Spleen (tissue), 11 donors: ENCODE data around the gene CFI. TPM values are rescaled to one million over a fixed set of nuclear protein-coding genes. Genes with fewer than 3 reads are reported as not detected.

Experiments used
- DNase-seq: peaks from one replicate; pipeline ENCODE4 v3.0.0-alpha.2; 2020
- H3K27ac ChIP-seq, 8 donors: fragments of 200-600 bp; sonication (generic) in 7 of 8; 1 replicate in 4 of 8; 2 replicates in 4 of 8; pipeline versions ENCODE4 v1.5.0 to v1.8.0; 2016 to 2021; ENCODE audit warnings: inconsistent platforms in 4 of 8, mild to moderate bottlenecking in 4 of 8, moderate library complexity in 1 of 8
- H3K27me3 ChIP-seq, 7 donors: fragments of 200-600 bp; sonication (generic) in 6 of 7; replicated peaks in 1 of 7; 1 replicate in 4 of 7; 2 replicates in 3 of 7; pipeline versions ENCODE4 v1.5.0 to v1.8.0; 2016 to 2021; ENCODE audit warnings: inconsistent platforms in 3 of 7, mild to moderate bottlenecking in 1 of 7
- H3K36me3 ChIP-seq, 6 donors: fragments of 200-600 bp; sonication (generic) in 5 of 6; 1 replicate in 4 of 6; 2 replicates in 2 of 6; pipeline versions ENCODE4 v1.5.0 to v1.8.0; 2016 to 2021; ENCODE audit warnings: inconsistent platforms in 2 of 6
- H3K4me1 ChIP-seq, 6 donors: fragments of 200-600 bp; sonication (generic) in 5 of 6; 1 replicate in 3 of 6; 2 replicates in 3 of 6; pipeline versions ENCODE4 v1.5.0 to v1.8.0; 2016 to 2021; ENCODE audit warnings: inconsistent platforms in 3 of 6
- H3K4me3 ChIP-seq, 8 donors: fragments of 200-600 bp; sonication (generic) in 7 of 8; 1 replicate in 4 of 8; 2 replicates in 4 of 8; pipeline versions ENCODE4 v1.5.0 to v1.8.0; 2016 to 2021; ENCODE audit warnings: inconsistent platforms in 4 of 8, mild to moderate bottlenecking in 4 of 8, moderate library complexity in 2 of 8
- H3K9me3 ChIP-seq, 8 donors: fragments of 200-600 bp; sonication (generic) in 7 of 8; 1 replicate in 4 of 8; 2 replicates in 4 of 8; pipeline versions ENCODE4 v1.5.0 to v1.8.0; 2016 to 2021; ENCODE audit warnings: inconsistent platforms in 4 of 8
- CTCF ChIP-seq, 11 experiments: fragments of 200-600 bp in 7 of 11; fragments of 450-650 bp in 4 of 11; sonication (generic) in 4 of 11; IDR thresholded peaks in 8 of 11; conservative IDR thresholded peaks in 3 of 11; 1 replicate in 7 of 11; 2 replicates in 4 of 11; pipeline versions ENCODE4 v1.4.0 to v1.8.0; 2016 to 2021; ENCODE audit warnings: antibody characterized with exemption in 11 of 11, inconsistent platforms in 4 of 11, mild to moderate bottlenecking in 1 of 11
- POLR2A ChIP-seq, 3 donors: fragments of 450-650 bp; IDR thresholded peaks; one replicate each; pipeline ENCODE4 v1.5.1; 2017; ENCODE audit warnings: antibody characterized with exemption in 3 of 3, mild to moderate bottlenecking in 1 of 3
- POLR2AphosphoS5 ChIP-seq, 3 donors: sonication (generic); formaldehyde crosslinking; IDR thresholded peaks; one replicate each; pipeline ENCODE4 v1.5.1; 2017; ENCODE audit warnings: antibody characterized with exemption in 3 of 3
- WGBS, 5 donors: extraction: QIAGEN DNeasy Blood & Tissue Kit in 3 of 5; methylation state at CpG; one replicate each; pipeline versions ENCODE4 v1.1.5 to v1.1.7; 2013 to 2018; 5-methylcytosine and 5-hydroxymethylcytosine counted together
- intact Hi-C: fragments of 100-400 bp; cut with DNase I; formaldehyde crosslinking; loops from one replicate; pipeline ENCODE4 v1.15.0; 2023; ENCODE audit warnings: low total_unique reads
- polyA plus RNA-seq, 3 donors: library from polyadenylated mRNA; stranded (reverse); fragments of 200-250 nt; gene quantifications; one replicate each; pipeline ENCODE4 v1.2.1, GENCODE V29; 2013
- total RNA-seq, 7 donors: library from RNA; depleted of rRNA in 3 of 7; stranded (reverse); fragments of >200 nt in 3 of 7; fragmentation: NEBNext Ultra II Directional in 4 of 7; extraction: Animal tissue kit (Norgen Biotek cat#: 25700) in 4 of 7; gene quantifications; one replicate each; pipeline versions ENCODE4 v1.1.0 to v1.2.1, GENCODE V29; 2016 to 2021
- donor health status: healthy with polysubstance abuse.
- donor health status: DM: no; HTN: no; CAD: no; lungs with moderate emphysema.
- donor health status: DM: no; HTN: no; CAD: no.
- donor health status: Bipolar disorder and iron deficiency.
- donor health status: healthy.
- donor health status: DM: no; HTN: no; CAD: no.
- donor health status: DM: yes; HTN: yes; CAD: no.

Gene CFI
- total and polyA plus RNA-seq, 10 donors, result 9.8 to 88.2 (median 59.0) TPM

- Histone ChIP-seq H3K36me3 (peaks cover 0 to 96% (median 28%) of the 10 kb centered on the region in 6 donors), H3K9me3 (no peaks in the 10 kb centered on the region), H3K4me1 (peaks cover 0 to 18% (median 6%) of the 10 kb centered on the region in 6 donors), H3K27me3 (no peaks in the 10 kb centered on the region), H3K27ac (peak overlapping the region in 4 of 8 donors; percentile 2 to 71 (median 50)), H3K4me3 (no peak overlapping the region)
- WGBS, 5 donors, result 78 to 97% (median 92%) methylated on average over 1 of the region's 1 CpG
- intact Hi-C loops, result no loop called here
- TF ChIP-seq POLR2AphosphoS5 (IDR thresholded peaks at IDR 0.05), result no peak
- no peak for TF ChIP-seq CTCF (IDR thresholded peaks at IDR 0.05 in 8 of 11, conservative IDR thresholded peaks at IDR 0.05 in 3 of 11)
- no peak for TF ChIP-seq POLR2A (IDR thresholded peaks at IDR 0.05)
- no peak for DNase-seq
Measured at GRCh38 chr4:109691411-109691920, 110.3 kb downstream of the CFI start.

Other genes with a start within 250 kb of the CFI start
- 10 to 100 TPM; 22.1 to 65.5 (median 29.2) TPM for gene MCUB, start 241.8 kb downstream of the CFI start, total RNA-seq
- gene MCUB, start 241.8 kb downstream of the CFI start, polyA plus RNA-seq, result 10 to 100 TPM; 17.0 to 31.6 (median 22.7) TPM
- 10 to 100 TPM; 11.5 to 34.5 (median 15.4) TPM for gene CASP6, start 98.6 kb downstream of the CFI start, total RNA-seq
- 10 to 100 TPM in 2 of 3 donors, 1 to 10 TPM in 1; 7.7 to 15.3 (median 10.1) TPM for gene CASP6, start 98.6 kb downstream of the CFI start, polyA plus RNA-seq
- 10 to 100 TPM; 13.5 to 21.4 (median 17.1) TPM for gene PLA2G12A, start 71.9 kb downstream of the CFI start, total RNA-seq
- 1 to 10 TPM; 2.6 to 4.1 (median 3.3) TPM for gene PLA2G12A, start 71.9 kb downstream of the CFI start, polyA plus RNA-seq
- gene GAR1, start 13.8 kb upstream of the CFI start, total RNA-seq, result 10 to 100 TPM in 5 of 7 donors, 1 to 10 TPM in 2; 4.3 to 13.2 (median 12.0) TPM
- gene GAR1, start 13.8 kb upstream of the CFI start, polyA plus RNA-seq, result 10 to 100 TPM; 23.3 to 29.2 (median 25.3) TPM
- gene RRH, start 26.0 kb upstream of the CFI start, total RNA-seq, result 1 to 10 TPM in 1 of 7 donors, under 1 TPM in 4, not detected in 2; 0.40 to 2.0 (median 0.57) TPM
- under 1 TPM in 1 of 3 donors, not detected in 2; 0.03 TPM for gene RRH, start 26.0 kb upstream of the CFI start, polyA plus RNA-seq
- gene LRIT3, start 46.1 kb upstream of the CFI start, total RNA-seq, result under 1 TPM; 0.13 to 0.94 (median 0.27) TPM
- under 1 TPM; 0.20 to 0.43 (median 0.29) TPM for gene LRIT3, start 46.1 kb upstream of the CFI start, polyA plus RNA-seq
- gene EGF, start 110.9 kb upstream of the CFI start, total RNA-seq, result 1 to 10 TPM in 4 of 7 donors, under 1 TPM in 3; 0.54 to 2.5 (median 1.0) TPM
- gene EGF, start 110.9 kb upstream of the CFI start, polyA plus RNA-seq, result under 1 TPM in 2 of 3 donors, not detected in 1; 0.03 to 0.17 TPM